Measurements from ENCODE around the gene HMGN2. TPM values are rescaled to one million over a fixed set of nuclear protein-coding genes. Genes with fewer than 3 reads are reported as not detected.

Gene HMGN2
- polyA plus RNA-seq, 6 donors from 2014 or later, result 939 to 1,353 (median 1,048) TPM

- no peaks in the 10 kb centered on the region for H3K27me3 Mint-ChIP-seq
- H3K4me3 Mint-ChIP-seq, result peak overlapping the region in 3 of 8 donors; percentile 13 to 99 (median 61)
- no peak for ATAC-seq (ENCODE audit: low read depth in 2 of 2)
- DNase-seq, result no peak
- H3K36me3 Mint-ChIP-seq, result peaks cover 13% of the 10 kb centered on the region in 2 donors
- peaks cover 22 to 36% (median 32%) of the 10 kb centered on the region in 3 donors for H3K4me1 Mint-ChIP-seq
- no peaks in the 10 kb centered on the region for H3K9me3 Mint-ChIP-seq
- peak overlapping the region in 3 of 6 donors; percentile 15 to 54 (median 29) for H3K27ac Mint-ChIP-seq
These were observed 2.7 kb upstream of the HMGN2 start for GRCh38 chr1:26469558-26469957.

GRCh38 chr1:26470878-26471497 lies 1.3 kb upstream of the HMGN2 start:
- Mint-ChIP-seq H3K9me3 (no peaks in the 10 kb centered on the region), H3K4me1 (peaks cover 25 to 40% (median 32%) of the 10 kb centered on the region in 3 donors), H3K27ac (peak overlapping the region in 5 of 6 donors; percentile 5 to 99 (median 83)), H3K4me3 (peak overlapping the region; percentile 85 to 99 (median 98)), H3K27me3 (no peaks in the 10 kb centered on the region), H3K36me3 (peaks cover 4 to 9% of the 10 kb centered on the region in 2 donors)
- ATAC-seq (ENCODE audit: low read depth in 2 of 2) (no peak), DNase-seq (no peak)

GRCh38 chr1:26471498-26472319 lies 531 bp upstream of the HMGN2 start:
- H3K27ac Mint-ChIP-seq, result peak overlapping the region; percentile 5 to 99 (median 97)
- peak; percentile 19 to 21 for ATAC-seq (ENCODE audit: low read depth in 2 of 2)
- H3K27me3 Mint-ChIP-seq, result no peaks in the 10 kb centered on the region
- H3K9me3 Mint-ChIP-seq, result no peaks in the 10 kb centered on the region
- peak overlapping the region; percentile 85 to 99 (median 98) for H3K4me3 Mint-ChIP-seq
- H3K4me1 Mint-ChIP-seq, result peaks cover 29 to 43% (median 32%) of the 10 kb centered on the region in 3 donors
- peaks cover 4 to 8% of the 10 kb centered on the region in 2 donors for H3K36me3 Mint-ChIP-seq
- peak; percentile 27 for DNase-seq

GRCh38 chr1:26472901-26473845 lies 933 bp downstream of the HMGN2 start:
- H3K27me3 Mint-ChIP-seq, result no peaks in the 10 kb centered on the region

GRCh38 chr1:26474818-26475217 lies 2.6 kb downstream of the HMGN2 start:
- no peaks in the 10 kb centered on the region for H3K27me3 Mint-ChIP-seq
- H3K27ac Mint-ChIP-seq, result peak overlapping the region in 2 of 6 donors; percentile 49 to 54
- H3K4me1 Mint-ChIP-seq, result peaks cover 32 to 50% (median 47%) of the 10 kb centered on the region in 3 donors
- ATAC-seq (ENCODE audit: low read depth in 2 of 2), result no peak
- no peaks in the 10 kb centered on the region for H3K9me3 Mint-ChIP-seq
- peaks cover 0 to 5% of the 10 kb centered on the region in 2 donors for H3K36me3 Mint-ChIP-seq
- no peak for DNase-seq
- H3K4me3 Mint-ChIP-seq, result peak overlapping the region in 4 of 8 donors; percentile 25 to 99 (median 36)

More at GRCh38 chr1:26472901-26473845, 933 bp downstream of the HMGN2 start:
- peak; percentile 96 for DNase-seq
- ATAC-seq (ENCODE audit: low read depth in 2 of 2), result peak; percentile 76 to 77
- Mint-ChIP-seq H3K4me1 (peaks cover 28 to 49% (median 42%) of the 10 kb centered on the region in 3 donors), H3K27ac (peak overlapping the region; percentile 85 to 97 (median 93)), H3K9me3 (no peaks in the 10 kb centered on the region), H3K36me3 (peaks cover 0 to 5% of the 10 kb centered on the region in 2 donors), H3K4me3 (peak overlapping the region; percentile 85 to 99 (median 94))

- no peaks in the 10 kb centered on the region for H3K9me3 Mint-ChIP-seq
- H3K27ac Mint-ChIP-seq, result peak overlapping the region in 2 of 6 donors; percentile 50 to 57
- DNase-seq (no peak), ATAC-seq (ENCODE audit: low read depth in 2 of 2) (no peak)
- no peaks in the 10 kb centered on the region for H3K27me3 Mint-ChIP-seq
- H3K36me3 Mint-ChIP-seq, result peaks cover 0 to 5% of the 10 kb centered on the region in 2 donors
- H3K4me1 Mint-ChIP-seq, result peaks cover 20 to 39% (median 35%) of the 10 kb centered on the region in 3 donors
- H3K4me3 Mint-ChIP-seq, result peak overlapping the region in 1 of 8 donors; percentile 48
These were observed 3.7 kb downstream of the HMGN2 start for GRCh38 chr1:26475989-26476388.

GRCh38 chr1:26476958-26477357 lies 4.7 kb downstream of the HMGN2 start:
- DNase-seq (no peak), ATAC-seq (ENCODE audit: low read depth in 2 of 2) (no peak)
- H3K27me3 Mint-ChIP-seq, result no peaks in the 10 kb centered on the region
- peaks cover 16 to 29% (median 29%) of the 10 kb centered on the region in 3 donors for H3K4me1 Mint-ChIP-seq
- H3K36me3 Mint-ChIP-seq, result peaks cover 0 to 5% of the 10 kb centered on the region in 2 donors
- no peak overlapping the region for H3K4me3 Mint-ChIP-seq
- H3K27ac Mint-ChIP-seq, result peak overlapping the region in 3 of 6 donors; percentile 25 to 50 (median 47)
- H3K9me3 Mint-ChIP-seq, result no peaks in the 10 kb centered on the region

- Mint-ChIP-seq H3K4me1 (peaks cover 16 to 29% (median 29%) of the 10 kb centered on the region in 3 donors), H3K27ac (peak overlapping the region in 4 of 6 donors; percentile 25 to 82 (median 66)), H3K4me3 (peak overlapping the region in 1 of 8 donors; percentile 54), H3K36me3 (peaks cover 0 to 5% of the 10 kb centered on the region in 2 donors), H3K9me3 (no peaks in the 10 kb centered on the region), H3K27me3 (no peaks in the 10 kb centered on the region)
- ATAC-seq (ENCODE audit: low read depth in 2 of 2), result no peak
- DNase-seq, result no peak
These were observed 5.4 kb downstream of the HMGN2 start for GRCh38 chr1:26477446-26478152.

- Mint-ChIP-seq H3K4me3 (peak overlapping the region in 1 of 8 donors; percentile 54), H3K27me3 (no peaks in the 10 kb centered on the region), H3K9me3 (no peaks in the 10 kb centered on the region), H3K27ac (no peak overlapping the region), H3K4me1 (peaks cover 16 to 33% (median 27%) of the 10 kb centered on the region in 3 donors), H3K36me3 (peaks cover 0 to 5% of the 10 kb centered on the region in 2 donors)
- no peak for ATAC-seq (ENCODE audit: low read depth in 2 of 2)
- no peak for DNase-seq
These were observed 5.9 kb downstream of the HMGN2 start for GRCh38 chr1:26478159-26478558.

- peaks cover 16 to 31% (median 19%) of the 10 kb centered on the region in 3 donors for H3K4me1 Mint-ChIP-seq
- H3K27me3 Mint-ChIP-seq, result no peaks in the 10 kb centered on the region
- H3K9me3 Mint-ChIP-seq, result no peaks in the 10 kb centered on the region
- H3K36me3 Mint-ChIP-seq, result peaks cover 0 to 5% of the 10 kb centered on the region in 2 donors
- no peak for DNase-seq
- no peak overlapping the region for H3K4me3 Mint-ChIP-seq
- H3K27ac Mint-ChIP-seq, result peak overlapping the region; percentile 29 to 88 (median 54)
- ATAC-seq (ENCODE audit: low read depth in 2 of 2), result no peak
These were observed 6.7 kb downstream of the HMGN2 start for GRCh38 chr1:26478988-26479387.

- DNase-seq (no peak), ATAC-seq (ENCODE audit: low read depth in 2 of 2) (no peak)
- peaks cover 0 to 24% (median 11%) of the 10 kb centered on the region in 3 donors for H3K4me1 Mint-ChIP-seq
- H3K27ac Mint-ChIP-seq, result peak overlapping the region in 4 of 6 donors; percentile 8 to 79 (median 64)
- H3K36me3 Mint-ChIP-seq, result no peaks in the 10 kb centered on the region
- H3K27me3 Mint-ChIP-seq, result no peaks in the 10 kb centered on the region
- H3K9me3 Mint-ChIP-seq, result no peaks in the 10 kb centered on the region
- no peak overlapping the region for H3K4me3 Mint-ChIP-seq
These were observed 10.7 kb downstream of the HMGN2 start for GRCh38 chr1:26482921-26483320.

- Mint-ChIP-seq H3K27me3 (no peaks in the 10 kb centered on the region), H3K4me3 (no peak overlapping the region), H3K9me3 (no peaks in the 10 kb centered on the region), H3K4me1 (peaks cover 0 to 15% (median 7%) of the 10 kb centered on the region in 3 donors), H3K36me3 (no peaks in the 10 kb centered on the region), H3K27ac (peak overlapping the region in 3 of 6 donors; percentile 72 to 90 (median 84))
- ATAC-seq (ENCODE audit: low read depth in 2 of 2), result no peak
- no peak for DNase-seq
These were observed 11.7 kb downstream of the HMGN2 start for GRCh38 chr1:26483980-26484379.

All from naive B cell (primary cell).